MV-4-11 (cell line): Measurements from ENCODE around the gene TSPAN4.

ENCODE experiments used
- DNase-seq: peaks from one replicate; lab custom pipeline; 2025; lab: John Stamatoyannopoulos, UW

Gene TSPAN4, protein sequence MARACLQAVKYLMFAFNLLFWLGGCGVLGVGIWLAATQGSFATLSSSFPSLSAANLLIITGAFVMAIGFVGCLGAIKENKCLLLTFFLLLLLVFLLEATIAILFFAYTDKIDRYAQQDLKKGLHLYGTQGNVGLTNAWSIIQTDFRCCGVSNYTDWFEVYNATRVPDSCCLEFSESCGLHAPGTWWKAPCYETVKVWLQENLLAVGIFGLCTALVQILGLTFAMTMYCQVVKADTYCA

DNA sequence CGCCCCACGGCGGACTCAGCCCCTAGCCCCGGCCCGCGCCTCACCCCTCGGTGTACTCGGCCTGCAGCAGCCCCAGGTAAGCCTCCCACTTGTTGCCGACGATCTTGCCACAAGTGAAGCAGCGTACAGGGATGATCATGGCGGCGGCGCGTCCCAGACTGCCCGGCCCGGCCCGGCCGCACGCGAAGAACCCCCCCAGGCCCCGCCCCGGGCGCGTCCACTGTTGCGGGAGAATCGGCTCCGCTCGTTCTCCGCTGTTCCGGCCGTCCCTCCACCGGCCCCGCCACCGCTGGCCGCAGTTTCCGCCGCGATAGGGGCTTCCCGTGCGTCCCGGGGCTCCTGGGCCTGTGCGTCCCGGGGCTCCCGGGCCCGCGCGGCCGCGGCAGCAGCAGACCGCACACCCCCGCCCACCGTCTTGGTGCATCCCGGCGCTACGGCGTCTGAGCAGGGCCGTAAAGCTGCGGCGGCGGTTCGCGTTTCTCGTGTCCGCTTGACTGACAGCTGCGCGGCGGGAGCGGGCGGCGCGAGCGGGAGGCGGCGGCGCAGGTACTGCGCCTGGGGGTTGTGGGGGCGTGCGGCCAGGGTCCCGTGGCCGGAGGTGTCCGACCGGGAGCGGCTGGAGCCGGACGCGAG is at the start of gene TSPAN4, which contains the start of gene POLR2L:
TSPAN4 (plus strand) TSS at position 483 of the 633 bp plus-strand sequence. CDS start 7,453 bp downstream, outside the sequence.
POLR2L (minus strand) TSS at position 160 of the 633 bp plus-strand sequence; CDS start at position 139, 21 bp downstream.
- peak; percentile 72 for DNase-seq

DNA sequence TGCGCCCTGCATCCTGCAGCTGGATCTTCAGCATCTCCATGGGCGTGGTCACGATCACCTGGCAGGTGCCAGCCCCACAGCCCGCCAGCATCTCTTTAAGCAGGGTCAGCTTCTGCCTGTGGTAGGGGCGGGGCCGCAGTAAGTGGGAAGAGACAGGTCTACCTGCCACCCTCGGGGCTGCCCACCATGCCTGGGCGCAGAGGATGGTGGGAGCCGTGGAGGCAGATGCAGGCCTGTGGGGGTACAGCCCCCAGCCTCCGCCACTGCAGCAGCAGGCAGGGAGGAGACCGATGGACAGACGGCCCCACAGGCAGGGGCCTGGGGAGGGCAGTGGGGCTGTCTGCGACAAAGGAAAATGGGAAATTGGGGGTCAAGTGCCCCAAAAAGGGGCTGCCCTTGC is 49.8 kb upstream of the TSPAN4 start:
- no peak for DNase-seq

DNA sequence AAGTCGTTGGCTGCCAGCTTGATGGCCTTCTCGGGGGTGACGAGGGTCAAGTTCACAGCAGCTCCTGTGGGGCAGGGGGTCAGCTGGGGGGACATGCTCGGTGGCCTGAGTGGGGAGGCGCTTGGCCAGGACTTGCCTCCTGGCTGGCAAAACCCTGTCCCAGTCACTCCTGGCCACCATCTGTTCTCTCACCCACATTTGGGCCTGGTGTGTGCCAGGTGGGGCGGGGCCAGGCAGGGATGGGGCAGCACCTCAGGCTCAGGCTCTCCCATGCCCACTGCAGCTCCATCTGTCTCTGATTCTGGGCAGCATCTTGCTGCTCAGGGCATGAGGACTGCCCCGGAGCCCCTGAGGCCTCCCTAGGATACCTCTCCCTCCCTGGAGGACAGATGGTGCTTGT is 49.1 kb upstream of the TSPAN4 start:
- DNase-seq = no peak

DNA sequence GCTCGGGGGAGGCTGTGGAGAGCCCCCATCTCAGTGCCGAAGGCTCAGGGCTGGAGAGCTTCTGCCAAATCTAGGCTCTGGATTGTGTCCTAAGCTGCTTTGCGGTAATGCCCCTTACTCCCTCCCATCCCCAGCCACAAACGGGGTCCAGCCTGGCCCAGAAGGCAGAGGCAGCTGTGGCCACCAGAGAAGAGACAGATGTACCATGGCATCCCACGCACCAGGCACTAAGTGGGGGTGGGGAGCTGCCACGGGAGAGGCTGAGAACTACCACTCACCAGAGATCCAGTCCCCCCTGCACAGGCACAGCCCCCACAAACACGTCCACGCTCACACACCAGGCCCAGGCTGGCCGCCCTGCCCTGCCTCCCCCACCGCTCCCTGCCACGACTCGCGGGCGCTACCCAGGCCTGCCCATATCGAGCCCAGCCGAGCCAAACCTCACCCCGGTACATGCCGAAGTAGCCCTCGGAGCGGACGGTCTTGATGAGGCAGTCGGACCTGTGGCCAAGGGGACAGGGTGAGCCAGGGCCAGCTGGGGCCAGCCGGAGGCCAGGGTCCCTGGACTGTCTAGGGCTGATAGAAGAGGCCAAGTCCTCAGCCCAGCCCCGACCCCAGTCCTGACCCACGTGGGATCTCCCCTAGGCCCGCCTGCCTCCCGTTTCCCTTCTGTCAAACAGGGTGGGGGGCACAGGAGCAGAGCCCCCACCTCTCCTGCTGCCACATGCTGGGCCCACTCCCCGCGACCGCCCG is 48.5 kb upstream of the TSPAN4 start:
- no peak for DNase-seq

DNA sequence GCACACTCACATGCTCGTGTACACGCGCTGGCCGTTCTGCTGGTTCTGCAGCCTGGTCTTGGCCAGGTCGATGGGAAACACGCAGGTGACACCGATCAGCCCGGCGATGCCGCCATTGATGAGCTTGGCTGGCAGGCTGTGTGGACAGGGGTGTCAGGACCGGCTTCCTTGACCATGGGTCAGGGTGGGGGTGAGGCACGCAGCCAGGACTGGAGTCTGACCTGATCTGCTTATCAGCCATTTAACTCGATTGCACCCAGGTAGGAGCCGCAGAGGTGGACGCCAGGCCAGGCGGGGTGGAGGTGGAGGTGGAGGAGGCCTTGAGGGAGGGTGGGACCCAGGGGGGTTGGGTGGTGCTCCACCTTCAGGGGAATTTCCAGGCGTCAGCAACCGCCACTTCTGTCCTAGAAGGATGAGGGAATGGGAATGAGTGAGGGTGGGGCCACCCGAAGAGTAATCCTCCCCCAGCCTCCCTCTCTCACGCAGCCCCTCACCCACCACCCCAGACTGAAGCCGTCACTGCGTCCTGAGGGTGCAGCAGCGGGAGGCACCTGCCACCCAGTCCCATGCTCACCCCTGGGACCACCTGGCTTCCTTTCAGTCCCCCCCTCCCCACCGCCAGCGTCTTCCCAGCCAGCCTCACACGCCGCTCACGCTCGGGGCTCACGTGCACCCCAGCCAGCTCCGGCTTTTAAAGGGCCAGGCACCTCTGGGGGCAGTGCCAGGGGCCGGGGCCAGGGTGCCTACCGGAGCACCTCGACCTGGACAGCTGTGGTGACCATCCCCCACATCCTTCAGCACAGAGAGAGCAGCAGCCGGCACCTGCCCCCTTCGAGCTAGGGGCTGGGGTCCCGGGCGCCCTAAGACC is 47.7 kb upstream of the TSPAN4 start:
- no peak for DNase-seq

DNA sequence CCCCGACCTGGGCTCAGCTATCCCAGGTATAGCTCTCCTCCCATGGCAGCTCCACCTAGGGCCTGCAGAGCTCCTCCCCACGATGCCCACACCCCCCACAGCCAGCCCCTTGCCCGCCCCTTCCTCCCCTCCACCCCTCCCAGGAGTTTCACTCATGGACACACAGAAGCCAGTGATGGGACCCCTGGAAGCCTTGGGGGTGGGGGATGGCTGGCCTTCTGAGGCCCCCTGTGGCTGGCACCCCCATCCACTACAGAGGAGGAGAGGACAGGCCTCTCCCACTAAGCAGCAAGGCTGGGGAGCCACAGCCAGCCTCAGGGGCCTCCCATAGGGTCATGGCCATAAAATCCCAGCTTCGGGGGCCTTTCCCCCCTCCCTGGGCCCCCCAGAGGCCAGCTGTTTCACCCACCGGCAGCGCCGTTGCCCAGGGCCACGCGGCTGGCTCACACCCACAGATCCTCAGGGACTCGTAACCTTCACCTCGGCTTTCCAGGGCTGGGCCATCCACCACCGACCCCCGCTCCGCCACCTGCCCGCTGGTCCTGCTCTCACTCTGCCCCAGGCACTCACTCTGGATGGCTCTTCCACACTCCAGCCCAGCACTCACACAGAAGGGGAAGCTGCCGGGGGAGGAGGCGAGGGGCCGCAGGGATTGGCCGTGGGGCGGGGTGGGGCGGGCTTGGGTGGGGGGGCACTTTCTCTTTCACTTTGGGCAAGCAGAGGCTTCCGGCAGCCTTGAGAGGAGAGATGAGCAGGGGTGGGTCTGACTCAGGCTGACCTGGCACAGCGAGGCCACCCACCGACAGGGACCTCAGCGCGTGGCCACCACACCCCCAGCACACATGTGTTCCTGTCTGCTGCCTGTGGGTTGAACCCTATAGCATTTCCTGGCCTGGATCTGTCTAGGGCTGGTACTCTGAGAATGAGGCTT is 46.8 kb upstream of the TSPAN4 start:
- peak; percentile 75 for DNase-seq

DNA sequence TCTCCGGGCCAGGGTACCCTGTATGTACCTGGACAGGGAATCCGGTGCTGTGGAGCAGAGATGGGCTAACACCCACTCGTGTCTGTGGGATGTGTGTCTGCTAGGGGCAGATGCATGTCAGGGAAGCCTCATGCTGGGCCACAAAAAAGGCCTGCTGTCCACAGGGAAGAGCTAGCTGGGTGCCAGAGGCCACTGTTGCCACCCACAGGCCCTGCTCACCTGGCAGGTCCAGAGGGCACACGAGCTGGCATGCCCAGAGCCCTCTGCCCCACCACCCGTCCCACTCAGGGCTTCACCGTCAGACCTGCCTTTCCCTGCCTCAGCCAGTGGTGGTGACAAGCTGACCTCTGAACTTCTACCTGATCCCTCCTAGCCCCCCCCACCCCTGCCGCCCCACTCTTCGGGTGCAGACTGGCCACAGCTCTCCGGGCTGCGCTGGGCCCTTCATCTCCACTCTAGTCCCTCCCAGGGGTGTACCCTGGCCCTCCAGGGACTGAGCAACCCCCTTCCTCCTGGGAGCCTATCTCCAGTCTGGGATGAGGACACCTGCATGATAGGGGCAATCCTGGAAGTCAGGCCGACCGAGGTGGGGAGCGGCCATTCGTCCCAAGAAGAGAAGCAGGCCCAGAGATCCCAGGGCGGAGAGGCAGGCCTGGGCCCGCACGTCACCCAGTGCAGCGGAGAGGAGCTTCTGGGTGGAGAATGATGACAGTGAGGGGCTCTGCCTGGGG is 45.9 kb upstream of the TSPAN4 start:
- DNase-seq = no peak

DNA sequence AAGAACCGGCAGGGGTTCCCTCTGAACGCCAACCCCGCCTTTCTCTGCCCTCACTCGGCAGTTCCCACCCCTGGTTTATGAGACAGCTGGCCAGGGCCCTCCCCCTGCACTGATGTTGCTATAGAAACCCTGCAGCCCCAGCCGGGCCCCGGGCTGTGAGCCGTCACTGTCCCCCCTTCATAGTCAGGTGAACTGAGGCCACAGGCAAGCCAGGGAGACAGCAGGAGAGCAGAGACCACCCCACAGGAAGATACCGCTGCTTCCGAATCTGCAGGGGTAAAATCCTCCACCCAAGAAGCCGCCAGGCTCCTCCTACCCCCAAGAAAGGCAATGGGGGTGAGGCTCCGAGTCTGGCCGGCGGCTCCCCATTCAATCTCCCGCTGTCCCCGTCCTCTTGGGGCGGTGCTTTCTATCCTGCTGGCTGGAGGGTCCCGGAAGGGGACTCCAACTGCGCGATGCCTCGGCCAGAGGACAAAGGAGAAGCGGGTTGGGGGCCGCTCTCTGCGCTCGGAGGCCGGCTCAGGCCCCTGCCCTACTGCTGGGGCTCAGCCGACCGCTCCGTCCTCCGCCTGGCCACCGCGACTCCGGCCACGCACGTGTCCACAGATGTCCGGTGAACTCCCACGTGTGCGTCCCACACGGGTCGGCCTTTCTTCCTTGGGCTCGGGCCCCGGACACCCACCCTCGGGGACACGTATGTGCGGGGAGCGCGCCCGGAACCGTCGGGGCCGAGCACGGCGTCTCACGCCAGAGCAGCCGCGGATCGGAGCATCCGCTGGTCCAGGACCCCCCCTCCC is 45.2 kb upstream of the TSPAN4 start:
- peak; percentile 60 for DNase-seq

DNA sequence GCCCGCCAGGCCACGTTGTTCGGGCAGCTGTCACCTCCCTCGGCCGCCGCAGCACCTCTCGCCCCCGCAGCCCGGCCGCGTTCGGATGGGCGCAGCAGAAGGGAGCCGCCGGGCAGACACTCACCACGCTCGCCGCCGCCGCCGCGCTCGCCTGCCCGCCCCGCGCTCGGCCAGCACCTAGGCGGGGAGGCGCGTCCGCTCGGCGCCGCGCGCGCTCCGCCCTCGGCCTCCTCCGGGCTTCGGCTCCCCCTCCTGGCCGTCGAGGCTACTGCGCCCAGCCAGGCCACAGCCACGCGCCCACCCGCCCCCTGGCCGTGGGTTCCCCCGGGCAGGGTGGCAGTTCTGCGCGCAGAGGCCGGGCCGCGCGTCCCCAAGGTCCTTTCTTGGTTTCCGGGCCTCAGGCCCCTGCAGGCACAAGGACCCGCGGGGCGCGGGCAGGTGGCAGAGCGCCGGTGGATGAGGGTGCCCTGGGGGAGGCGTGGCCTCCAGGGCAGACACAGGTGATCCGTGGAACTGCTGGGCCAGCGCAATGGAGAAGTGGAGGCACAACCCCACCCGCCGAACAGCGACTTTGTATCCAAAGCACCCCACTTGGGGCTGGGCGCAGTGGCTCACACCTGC is 44.4 kb upstream of the TSPAN4 start, which contains the start of gene SLC25A22:
SLC25A22 (minus strand) TSS at position 189 of the 621 bp plus-strand sequence. CDS start 3,275 bp downstream, outside the sequence.
- peak; percentile 63 for DNase-seq

DNA sequence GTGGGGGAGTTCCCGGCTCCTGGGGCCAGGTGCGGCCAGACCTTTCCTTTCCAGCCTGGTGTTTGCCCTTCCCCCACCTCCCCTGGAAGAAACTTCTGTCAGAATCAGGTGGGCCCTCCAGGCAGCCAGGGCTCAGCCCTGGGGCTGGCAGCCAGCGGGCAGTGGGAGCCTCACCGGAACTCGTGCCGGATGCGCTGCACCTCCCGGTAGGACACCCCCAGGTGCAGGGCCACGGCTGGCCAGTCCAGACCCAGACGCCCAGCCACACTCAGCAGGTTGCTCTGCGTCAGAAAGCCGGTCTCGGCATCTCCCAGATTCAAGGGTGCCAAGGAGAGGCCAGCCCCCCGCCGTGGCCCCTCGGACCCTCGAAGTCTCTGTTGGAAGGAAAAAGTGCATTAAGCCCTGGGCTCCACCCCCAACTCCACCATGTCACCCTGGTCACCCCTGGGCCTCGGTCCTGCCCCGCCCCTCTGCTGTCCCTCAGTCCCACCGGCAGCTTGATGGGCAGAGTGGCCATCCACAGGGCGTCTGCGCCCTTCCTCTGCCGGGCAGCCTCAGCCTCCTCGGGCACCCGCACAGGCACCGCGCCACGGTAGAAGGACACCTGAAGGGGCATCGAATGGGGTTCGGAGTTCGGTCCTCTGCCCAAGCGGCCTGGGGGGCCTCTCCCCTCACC is 42.9 kb upstream of the TSPAN4 start:
- DNase-seq = no peak

DNA sequence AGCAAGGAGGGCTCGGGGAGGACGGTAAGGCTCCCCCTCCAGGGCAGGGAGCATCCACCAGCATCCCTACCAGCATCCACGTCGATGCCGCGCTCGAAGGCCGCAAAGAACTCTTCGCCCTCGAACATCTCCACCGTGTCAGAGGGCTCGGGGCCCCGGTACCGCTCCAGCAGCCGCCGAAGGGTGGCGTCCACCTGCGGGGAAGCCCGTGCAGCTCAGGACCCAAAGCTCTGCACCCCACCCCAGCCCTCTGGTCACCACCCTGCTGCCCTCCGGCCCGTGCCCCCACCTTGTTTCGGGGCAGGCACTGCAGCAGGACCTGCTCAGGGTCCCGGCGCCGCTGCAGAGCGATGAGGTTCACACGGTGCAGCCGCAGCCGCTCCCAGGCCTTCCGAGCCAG is 42.2 kb upstream of the TSPAN4 start:
- no peak for DNase-seq

DNA sequence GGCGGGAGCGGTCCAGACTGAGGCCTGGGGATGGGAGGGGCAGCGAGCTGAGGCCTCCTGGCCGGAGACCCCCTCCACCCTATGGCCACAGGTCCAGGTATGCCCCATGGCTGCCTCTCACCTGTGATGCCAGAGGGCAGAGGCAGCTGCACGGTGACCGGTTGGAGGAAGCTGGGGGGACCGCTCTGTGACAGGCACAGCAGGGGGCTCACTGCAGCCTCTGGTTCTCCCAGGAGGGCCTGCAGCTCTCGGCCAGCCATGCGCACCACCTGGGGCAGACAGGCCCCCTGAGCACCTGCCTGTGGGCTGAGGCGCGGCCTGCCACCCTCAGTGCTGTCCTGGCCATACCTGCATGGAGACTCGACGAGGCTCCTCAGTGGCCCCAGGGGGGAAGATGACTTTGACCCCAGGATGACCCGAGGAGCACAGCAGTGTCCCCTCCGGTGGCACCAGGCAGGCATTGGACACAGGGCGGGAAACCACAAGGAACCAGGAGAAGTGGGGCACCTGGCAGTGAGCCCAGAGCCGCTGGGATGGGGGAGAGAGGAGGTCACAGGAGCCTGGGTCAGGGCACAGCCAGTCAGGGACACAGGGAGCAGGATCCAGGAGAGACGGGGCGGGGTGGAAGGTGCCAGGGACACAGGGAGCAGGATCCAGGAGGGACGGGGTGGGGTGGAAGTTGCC is 41.4 kb upstream of the TSPAN4 start:
- DNase-seq = no peak

DNA sequence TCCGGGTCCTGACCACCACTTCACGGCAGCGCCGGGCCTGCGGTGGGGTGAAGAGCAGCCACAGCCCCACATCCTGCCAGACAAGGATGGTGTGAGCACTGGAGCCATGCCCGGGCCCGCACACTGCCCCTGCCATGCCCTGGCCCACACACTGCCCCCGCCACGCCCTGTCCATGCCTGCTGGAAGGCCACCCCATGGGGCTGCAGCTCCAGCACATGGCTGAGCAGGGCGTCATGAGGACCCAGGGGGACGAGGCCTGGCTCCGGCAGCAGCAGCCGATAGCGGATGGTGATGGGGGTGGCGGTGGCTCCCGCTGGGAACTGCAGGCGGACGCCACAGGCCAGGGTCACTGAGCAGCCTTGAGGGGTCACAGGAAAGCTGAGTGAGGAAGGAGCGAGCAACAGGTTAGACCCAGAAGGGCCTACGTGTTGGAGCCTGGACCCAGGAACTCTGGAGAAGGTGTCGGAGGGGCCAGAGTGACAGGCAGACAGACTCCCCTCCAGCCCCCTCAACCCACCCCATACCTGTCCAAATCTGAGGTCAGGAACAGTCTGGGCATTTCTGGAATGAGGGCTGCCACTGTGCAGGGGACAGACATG is 40.5 kb upstream of the TSPAN4 start:
- DNase-seq = no peak

DNA sequence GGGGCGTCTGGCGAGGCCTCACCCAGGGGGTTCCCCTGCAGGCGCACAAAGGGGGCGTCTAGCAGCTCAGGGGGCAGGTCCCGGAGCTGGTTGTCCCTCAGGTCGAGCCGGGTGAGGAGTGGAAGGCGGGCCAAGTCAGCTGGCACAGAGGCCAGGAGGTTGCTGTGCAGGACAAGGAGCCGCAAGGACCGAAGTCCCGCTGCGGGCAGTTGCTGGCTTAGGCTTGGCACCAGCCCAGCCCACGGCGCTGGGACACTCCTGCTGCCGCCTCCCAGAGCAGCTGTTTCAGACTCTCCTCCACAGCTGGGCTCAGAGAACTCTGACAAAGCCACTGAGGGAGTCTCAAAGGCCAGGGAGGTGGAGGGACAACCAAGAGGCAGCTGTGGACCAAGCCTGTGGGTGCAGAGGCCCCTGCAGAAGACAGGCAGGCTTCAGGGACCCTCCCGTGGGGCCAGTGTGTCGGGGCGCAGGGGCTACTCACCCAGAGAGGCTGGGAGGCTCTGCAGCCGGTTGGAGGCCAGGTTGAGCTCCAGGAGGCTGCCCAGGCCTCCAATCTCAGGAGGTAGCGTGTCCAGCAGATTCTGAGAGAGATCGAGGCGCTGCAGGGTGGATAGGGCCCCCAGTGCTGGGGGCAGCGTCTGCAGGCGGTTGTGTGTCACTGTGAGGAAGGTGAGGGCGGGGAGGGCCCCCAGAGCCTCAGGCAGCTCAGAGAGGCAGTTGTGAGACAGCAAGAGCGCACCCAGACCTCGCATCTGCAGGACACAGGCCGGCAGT is 39.8 kb upstream of the TSPAN4 start:
- DNase-seq = no peak

DNA sequence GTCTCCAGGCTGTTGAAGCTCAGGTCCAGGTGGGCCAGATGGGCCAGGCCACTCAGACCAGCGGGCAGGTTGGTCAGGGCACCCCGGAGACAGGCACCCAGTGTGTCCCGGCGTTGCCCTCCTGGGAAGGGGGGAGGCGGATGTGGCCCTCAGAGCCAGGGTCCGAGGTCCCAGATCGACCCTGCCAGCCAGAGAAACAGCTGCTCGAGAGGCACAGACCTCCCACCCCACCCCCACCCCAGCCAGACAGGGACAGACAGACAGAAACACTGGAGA is 39.2 kb upstream of the TSPAN4 start:
- DNase-seq = no peak

DNA sequence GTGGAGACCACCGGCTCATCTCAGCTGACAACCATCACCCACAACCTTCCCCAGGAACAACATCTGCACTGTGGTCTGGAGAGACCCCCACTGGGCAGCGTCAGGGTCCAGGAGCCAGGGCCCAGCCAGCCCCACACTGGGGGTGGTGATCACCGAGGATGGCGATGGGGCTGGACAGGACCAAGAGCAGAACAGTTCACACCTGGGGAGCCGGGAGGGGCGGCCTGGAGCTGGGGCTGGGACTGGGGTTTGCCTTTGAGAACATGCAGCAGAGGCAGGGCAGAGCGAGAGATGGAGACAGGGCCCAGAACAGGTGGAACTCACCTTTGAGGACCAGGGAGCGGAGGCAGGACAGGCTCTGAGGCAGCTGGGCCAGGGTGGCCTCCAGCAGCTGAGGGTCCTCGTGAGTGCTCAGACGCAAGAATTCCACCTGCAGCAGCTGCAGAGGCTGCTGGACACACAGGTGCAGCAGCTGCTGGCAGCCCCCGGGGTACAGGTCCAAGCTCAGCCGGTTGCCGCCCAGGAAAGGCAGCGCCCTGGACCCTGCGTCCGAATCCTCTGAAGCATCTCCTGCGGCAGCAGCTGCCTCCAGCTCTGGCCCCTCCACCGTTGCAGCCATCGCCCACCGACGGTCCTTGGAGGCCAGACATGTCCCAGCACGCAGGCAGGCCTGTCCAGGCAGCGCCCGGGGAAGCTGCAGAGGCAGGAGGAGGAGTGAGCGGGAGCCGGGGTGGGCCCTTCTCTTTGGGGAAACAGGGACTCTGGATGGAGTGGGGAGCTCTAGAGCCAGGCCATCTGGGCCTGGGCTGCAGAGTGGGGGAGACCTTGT is 38.7 kb upstream of the TSPAN4 start:
- DNase-seq = no peak
